T-cell (primary cell): Measurements from ENCODE around the gene PXDN. TPM values are rescaled to one million over a fixed set of nuclear protein-coding genes. Genes with fewer than 3 reads are reported as not detected.
"Not testable (repeated sequence)": the region's sequence is repeated elsewhere in the genome, so short reads cannot be mapped to it uniquely, and the experiment has no call there.

Source experiments
- ATAC-seq, 4 experiments: fragments of 200-7000 bp in 3 of 4; fragments of 150-1000 bp in 1 of 4; cut with Tn5 transposase; replicated peaks in 1 of 4; 1 replicate in 3 of 4; 2 replicates in 1 of 4; pipeline ENCODE4 v1.10.0; 2021; ENCODE audit warnings: moderate library complexity in 3 of 4, mild to moderate bottlenecking in 2 of 4, moderate number of reproducible peaks in 1 of 4
- CTCF ChIA-PET, 2 donors: fragments of 300-600 bp; sonication (Branson Sonifier 250); formaldehyde crosslinking; loops; one replicate each; lab custom pipeline; 2022; ENCODE audit warnings: antibody characterized with exemption in 2 of 2; lab: Charles Lee
- POLR2A ChIA-PET, 2 donors: fragments of 300-600 bp; sonication (Branson Sonifier 250); formaldehyde crosslinking; loops; one replicate each; lab custom pipeline; 2022; ENCODE audit warnings: antibody characterized with exemption in 2 of 2; lab: Charles Lee
- DNase-seq, 35 experiments: peaks; one replicate each; pipeline versions ENCODE4 v3.0.0 to v3.0.0-alpha.2; 2013 to 2023
- H3K27ac ChIP-seq: one replicate; pipeline ENCODE4 v1.5.1; 2013; ENCODE audit warnings: low read length
- H3K27me3 ChIP-seq, 2 experiments: replicated peaks in 1 of 2; 1 replicate in 1 of 2; 2 replicates in 1 of 2; pipeline versions ENCODE4 v1.6.1 to v1.7.0; 2013; ENCODE audit warnings: low read length in 1 of 2, mixed read lengths in 1 of 2; ENCODE audit not compliant: control insufficient read depth in 2 of 2, insufficient read depth in 2 of 2; ENCODE audit errors: extremely low read depth in 1 of 2
- H3K36me3 ChIP-seq, 2 donors: 1 replicate in 1 of 2; 2 replicates in 1 of 2; pipeline versions ENCODE4 v1.6.1 to v1.7.0; 2013; ENCODE audit warnings: low read length in 1 of 2; ENCODE audit not compliant: control insufficient read depth in 2 of 2, insufficient read depth in 1 of 2; ENCODE audit errors: extremely low read depth in 1 of 2
- H3K4me1 ChIP-seq, 2 experiments: 1 replicate in 1 of 2; 2 replicates in 1 of 2; pipeline versions ENCODE4 v1.6.1 to v1.7.0; 2013; ENCODE audit warnings: low read length in 2 of 2, mixed read lengths in 1 of 2; ENCODE audit not compliant: insufficient read depth in 2 of 2, control insufficient read depth in 1 of 2; ENCODE audit errors: extremely low read depth in 1 of 2
- H3K4me3 ChIP-seq, 2 donors: 1 replicate in 1 of 2; 2 replicates in 1 of 2; pipeline versions ENCODE4 v1.5.1 to v1.7.0; 2013; ENCODE audit warnings: mild to moderate bottlenecking in 2 of 2, low read length in 1 of 2, moderate library complexity in 1 of 2; ENCODE audit not compliant: control insufficient read depth in 1 of 2; ENCODE audit errors: extremely low read depth in 1 of 2
- H3K9me3 ChIP-seq: 2 replicates; pipeline ENCODE4 v1.7.0; 2013
- H3K27ac Mint-ChIP-seq, 2 donors: one replicate each; pipeline ENCODE4 v1.8.0; 2020 to 2021; ENCODE audit warnings: mild to moderate bottlenecking in 2 of 2, mixed read lengths in 2 of 2
- H3K27me3 Mint-ChIP-seq, 2 donors: one replicate each; pipeline ENCODE4 v1.8.0; 2021 to 2022; ENCODE audit warnings: mixed read lengths in 2 of 2
- H3K36me3 Mint-ChIP-seq: one replicate; pipeline ENCODE4 v1.8.0; 2021; ENCODE audit warnings: mixed read lengths
- H3K4me1 Mint-ChIP-seq, 3 donors: one replicate each; pipeline ENCODE4 v1.8.0; 2020 to 2022; ENCODE audit warnings: mixed read lengths in 3 of 3, mild to moderate bottlenecking in 1 of 3
- H3K4me3 Mint-ChIP-seq, 3 donors: one replicate each; pipeline ENCODE4 v1.8.0; 2020 to 2022; ENCODE audit warnings: mild to moderate bottlenecking in 3 of 3, mixed read lengths in 3 of 3, moderate library complexity in 3 of 3
- H3K9me3 Mint-ChIP-seq, 3 donors: one replicate each; pipeline ENCODE4 v1.8.0; 2020 to 2022; ENCODE audit warnings: mixed read lengths in 3 of 3
- WGBS: methylation state at CpG from one replicate; pipeline ENCODE4 v1.1.5; 2013; ENCODE audit warnings: missing lambda C conversion rate; ENCODE audit not compliant: insufficient coverage; 5-methylcytosine and 5-hydroxymethylcytosine counted together
- total RNA-seq, 35 experiments: library from RNA in 6 of 35; stranded (reverse) in 6 of 35; fragments of 120-200 nt in 1 of 35; gene quantifications; one replicate each; pipeline versions ENCODE4 v1.2.1 to v1.2.4 and lab custom pipeline; 2013 to 2026

Gene PXDN
- total RNA-seq, 5 donors from 2014 or later (not counting 1 experiment from before 2014, with no cell fraction given) = 0.21 to 5.4 (median 1.3) TPM

- H3K27me3 Mint-ChIP-seq = peaks cover 2 to 11% of the 10 kb centered on the region in 2 donors
- no peaks in the 10 kb centered on the region for H3K36me3 Mint-ChIP-seq
- ChIA-PET POLR2A (no interaction called here), CTCF (no interaction called here)
- H3K9me3 Mint-ChIP-seq = peaks cover 0 to 4% (median 0%) of the 10 kb centered on the region in 3 donors
- Histone ChIP-seq H3K36me3 (no peaks in the 10 kb centered on the region), H3K27ac (no peak overlapping the region), H3K9me3 (no peaks in the 10 kb centered on the region), H3K4me1 (no peaks in the 10 kb centered on the region), H3K27me3 (peaks cover 0 to 9% of the 10 kb centered on the region in 2 experiments), H3K4me3 (no peak overlapping the region)
- WGBS = 78% methylated on average over 17 of the region's 20 CpGs
- no peak for DNase-seq
- no peak for ATAC-seq
- H3K4me3 Mint-ChIP-seq = no peak overlapping the region
- no peaks in the 10 kb centered on the region for H3K4me1 Mint-ChIP-seq
- no peak overlapping the region for H3K27ac Mint-ChIP-seq
These were observed 118.9 kb downstream of the PXDN start for GRCh38 chr2:1625281-1626001.

GRCh38 chr2:1623906-1624445 lies 120.3 kb downstream of the PXDN start:
- Histone ChIP-seq H3K27me3 (peaks cover 0 to 9% of the 10 kb centered on the region in 2 experiments), H3K36me3 (no peaks in the 10 kb centered on the region), H3K27ac (no peak overlapping the region), H3K4me3 (no peak overlapping the region), H3K9me3 (no peaks in the 10 kb centered on the region), H3K4me1 (no peaks in the 10 kb centered on the region)
- ChIA-PET POLR2A (no interaction called here), CTCF (interaction anchor here in 1 of 2 donors (0.7 kb wide), 1 partner anchor 114 kb away, joined by 4 read pairs; no protein-coding TSS in a partner anchor)
- Mint-ChIP-seq H3K36me3 (no peaks in the 10 kb centered on the region), H3K4me3 (no peak overlapping the region), H3K9me3 (peaks cover 0 to 4% (median 0%) of the 10 kb centered on the region in 3 donors), H3K27ac (no peak overlapping the region), H3K4me1 (no peaks in the 10 kb centered on the region), H3K27me3 (peaks cover 2 to 11% of the 10 kb centered on the region in 2 donors)
- no peak for ATAC-seq
- DNase-seq = no peak
- 74% methylated on average over 8 of the region's 16 CpGs for WGBS

DNA sequence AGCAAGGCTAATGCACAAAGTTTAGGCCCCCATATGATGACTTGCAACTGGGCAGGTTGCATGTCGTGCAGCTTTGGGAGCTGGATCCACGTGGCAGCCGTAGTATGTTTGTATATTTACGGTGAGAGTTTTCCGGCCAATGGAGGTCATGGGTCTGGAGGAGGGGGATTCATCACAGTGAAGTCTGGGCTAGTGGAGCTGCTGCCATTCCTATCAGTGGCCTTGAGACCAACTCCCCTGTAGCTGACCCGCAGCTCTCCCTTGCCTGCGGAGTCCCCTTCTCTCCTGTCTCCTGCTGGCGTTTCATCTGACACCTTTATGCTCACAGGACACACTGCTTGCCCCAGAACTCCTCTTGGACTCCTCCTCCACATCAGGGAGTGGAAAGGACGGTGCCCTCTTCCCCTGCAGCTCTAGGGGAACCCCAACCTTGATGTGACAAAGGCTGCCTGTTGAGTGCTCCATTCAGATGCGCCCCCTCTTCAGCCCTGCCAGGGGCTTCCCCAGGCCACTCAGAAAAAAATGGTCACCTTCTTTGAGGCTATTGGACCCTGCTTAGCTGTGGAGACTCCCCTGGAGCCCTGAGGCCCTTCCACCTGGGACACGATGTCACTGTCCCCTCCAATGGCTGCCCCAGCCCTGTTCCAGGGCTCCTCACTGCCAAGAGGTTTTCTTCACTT lies 121.7 kb downstream of the PXDN start:
- H3K27ac ChIP-seq = no peak overlapping the region
- 74% methylated on average over 10 of the region's 11 CpGs for WGBS
- ChIA-PET POLR2A (no interaction called here), CTCF (no interaction called here)
- H3K9me3 ChIP-seq = no peaks in the 10 kb centered on the region
- no peak overlapping the region for H3K4me3 ChIP-seq
- no peak overlapping the region for H3K27ac Mint-ChIP-seq
- ATAC-seq (no peak), DNase-seq (no peak)
- peaks cover 0 to 9% of the 10 kb centered on the region in 2 experiments for H3K27me3 ChIP-seq
- no peaks in the 10 kb centered on the region for H3K4me1 ChIP-seq
- H3K36me3 ChIP-seq = no peaks in the 10 kb centered on the region
- no peak overlapping the region for H3K4me3 Mint-ChIP-seq
- H3K9me3 Mint-ChIP-seq = peaks cover 0 to 4% (median 0%) of the 10 kb centered on the region in 3 donors
- no peaks in the 10 kb centered on the region for H3K4me1 Mint-ChIP-seq
- peaks cover 2 to 11% of the 10 kb centered on the region in 2 donors for H3K27me3 Mint-ChIP-seq
- H3K36me3 Mint-ChIP-seq = no peaks in the 10 kb centered on the region

DNA sequence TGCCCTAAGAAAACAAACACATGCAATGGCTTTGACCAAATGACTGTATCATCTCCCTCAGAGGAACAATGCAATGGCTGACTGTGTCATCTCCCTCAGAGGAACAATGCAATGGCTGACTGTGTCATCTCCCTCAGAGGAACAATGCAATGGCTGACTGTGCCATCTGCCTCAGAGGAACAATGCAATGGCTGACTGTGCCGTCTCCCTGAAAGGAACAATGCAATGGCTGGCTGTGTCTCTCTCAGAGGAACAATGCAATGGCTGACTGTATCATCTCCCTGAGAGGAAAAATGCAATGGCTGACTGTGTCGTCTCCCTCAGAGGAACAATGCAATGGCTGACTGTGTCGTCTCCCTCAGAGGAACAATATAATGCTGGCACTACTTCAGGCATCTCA lies 122.3 kb downstream of the PXDN start:
- ATAC-seq, H3K27ac ChIP-seq, H3K27ac Mint-ChIP-seq, H3K4me1 ChIP-seq, H3K36me3 Mint-ChIP-seq, H3K4me3 Mint-ChIP-seq, H3K9me3 Mint-ChIP-seq, CTCF ChIA-PET, DNase-seq, POLR2A ChIA-PET, H3K9me3 ChIP-seq, H3K27me3 ChIP-seq, H3K4me1 Mint-ChIP-seq, H3K4me3 ChIP-seq, H3K36me3 ChIP-seq: not testable (repeated sequence)
- 88% methylated on average over 3 of the region's 3 CpGs for WGBS
- H3K27me3 Mint-ChIP-seq = peaks cover 2 to 11% of the 10 kb centered on the region in 2 donors

- peaks cover 0 to 4% (median 0%) of the 10 kb centered on the region in 3 donors for H3K9me3 Mint-ChIP-seq
- CTCF ChIA-PET = no interaction called here
- no peak overlapping the region for H3K4me3 ChIP-seq
- H3K4me3 Mint-ChIP-seq = no peak overlapping the region
- DNase-seq (no peak), ATAC-seq (no peak)
- peaks cover 2 to 11% of the 10 kb centered on the region in 2 donors for H3K27me3 Mint-ChIP-seq
- H3K4me1 ChIP-seq = no peaks in the 10 kb centered on the region
- WGBS = 92% methylated on average over 12 of the region's 13 CpGs
- H3K4me1 Mint-ChIP-seq = no peaks in the 10 kb centered on the region
- H3K36me3 Mint-ChIP-seq = no peaks in the 10 kb centered on the region
- POLR2A ChIA-PET = no interaction called here
- H3K27me3 ChIP-seq = peaks cover 0 to 9% of the 10 kb centered on the region in 2 experiments
- no peaks in the 10 kb centered on the region for H3K9me3 ChIP-seq
- H3K27ac Mint-ChIP-seq = no peak overlapping the region
- H3K27ac ChIP-seq = no peak overlapping the region
- no peaks in the 10 kb centered on the region for H3K36me3 ChIP-seq
These were observed 122.8 kb downstream of the PXDN start for GRCh38 chr2:1621501-1621900.

GRCh38 chr2:1621041-1621440 lies 123.3 kb downstream of the PXDN start:
- H3K4me1 ChIP-seq = no peaks in the 10 kb centered on the region
- H3K4me3 Mint-ChIP-seq = no peak overlapping the region
- H3K36me3 Mint-ChIP-seq = no peaks in the 10 kb centered on the region
- peaks cover 0 to 9% of the 10 kb centered on the region in 2 experiments for H3K27me3 ChIP-seq
- H3K4me1 Mint-ChIP-seq = no peaks in the 10 kb centered on the region
- no peak overlapping the region for H3K27ac Mint-ChIP-seq
- WGBS = 91% methylated on average over 10 of the region's 11 CpGs
- POLR2A ChIA-PET = no interaction called here
- peaks cover 2 to 9% of the 10 kb centered on the region in 2 donors for H3K27me3 Mint-ChIP-seq
- H3K36me3 ChIP-seq = no peaks in the 10 kb centered on the region
- peaks cover 0 to 4% (median 0%) of the 10 kb centered on the region in 3 donors for H3K9me3 Mint-ChIP-seq
- H3K27ac ChIP-seq = no peak overlapping the region
- DNase-seq = no peak
- no peak overlapping the region for H3K4me3 ChIP-seq
- no peaks in the 10 kb centered on the region for H3K9me3 ChIP-seq
- no peak for ATAC-seq
- CTCF ChIA-PET = no interaction called here
